GM12878 (cell line): ENCODE results near the gene ARHGAP22.

Experiments
- EZH2 ChIP-seq: IDR thresholded peaks from 2 replicates; pipeline ENCODE4 v1.6.1; 2012; ENCODE audit warnings: low read depth, mild to moderate bottlenecking, control low read depth, inconsistent platforms, low read length, borderline replicate concordance; ENCODE audit not compliant: control insufficient read depth
- KAT2A ChIP-seq: conservative IDR thresholded peaks from 2 replicates; pipeline ENCODE4 v1.6.1; 2011; ENCODE audit warnings: low read depth, low read length; ENCODE audit not compliant: control insufficient read depth
- POLR2AphosphoS5 ChIP-seq: IDR thresholded peaks from 2 replicates; pipeline ENCODE4 v1.6.1; 2011; ENCODE audit warnings: mild to moderate bottlenecking, low read length, inconsistent platforms
- TF ChIP-seq, protein P1 (sequence below): IDR thresholded peaks from 2 replicates; pipeline ENCODE4 v1.6.1; 2012; ENCODE audit warnings: improper control_type of control experiment, low read depth, low read length; ENCODE audit not compliant: insufficient replicate concordance
- TF ChIP-seq, protein P2 (sequence below), 3 experiments: IDR thresholded peaks in 2 of 3; conservative IDR thresholded peaks in 1 of 3; 2 replicates each; pipeline ENCODE4 v1.5.1; 2011; ENCODE audit warnings: low read depth in 3 of 3, low read length in 3 of 3, mild to moderate bottlenecking in 3 of 3, control low read depth in 2 of 3, moderate library complexity in 2 of 3, inconsistent platforms in 1 of 3, mixed read lengths in 1 of 3; ENCODE audit not compliant: control insufficient read depth in 2 of 3, insufficient read depth in 1 of 3; ENCODE audit errors: extremely low read depth in 1 of 3

DNA sequence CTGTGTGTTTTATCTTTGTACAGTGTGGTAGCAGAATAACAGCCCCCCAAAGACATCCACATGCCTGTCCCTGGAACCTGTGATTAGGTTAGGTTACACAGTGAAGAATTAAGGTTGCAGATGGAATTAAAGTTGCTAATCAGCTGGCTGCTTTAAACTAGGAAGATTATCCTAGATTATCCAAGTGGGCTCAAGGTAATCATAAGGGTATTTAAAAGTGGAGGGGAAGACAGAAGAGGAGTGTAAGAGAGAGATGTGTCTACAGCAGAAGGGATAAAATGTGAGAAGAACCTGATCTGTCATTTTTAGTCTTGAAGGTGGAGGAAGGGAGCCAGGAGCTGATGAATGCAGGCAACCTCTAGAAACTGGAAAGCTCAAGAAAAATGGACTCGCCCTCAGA, 117.6 kb downstream of the ARHGAP22 start:
- TF ChIP-seq KAT2A (no peak), EZH2 (no peak), POLR2AphosphoS5 (no peak)
- TF ChIP-seq, protein P1, sequence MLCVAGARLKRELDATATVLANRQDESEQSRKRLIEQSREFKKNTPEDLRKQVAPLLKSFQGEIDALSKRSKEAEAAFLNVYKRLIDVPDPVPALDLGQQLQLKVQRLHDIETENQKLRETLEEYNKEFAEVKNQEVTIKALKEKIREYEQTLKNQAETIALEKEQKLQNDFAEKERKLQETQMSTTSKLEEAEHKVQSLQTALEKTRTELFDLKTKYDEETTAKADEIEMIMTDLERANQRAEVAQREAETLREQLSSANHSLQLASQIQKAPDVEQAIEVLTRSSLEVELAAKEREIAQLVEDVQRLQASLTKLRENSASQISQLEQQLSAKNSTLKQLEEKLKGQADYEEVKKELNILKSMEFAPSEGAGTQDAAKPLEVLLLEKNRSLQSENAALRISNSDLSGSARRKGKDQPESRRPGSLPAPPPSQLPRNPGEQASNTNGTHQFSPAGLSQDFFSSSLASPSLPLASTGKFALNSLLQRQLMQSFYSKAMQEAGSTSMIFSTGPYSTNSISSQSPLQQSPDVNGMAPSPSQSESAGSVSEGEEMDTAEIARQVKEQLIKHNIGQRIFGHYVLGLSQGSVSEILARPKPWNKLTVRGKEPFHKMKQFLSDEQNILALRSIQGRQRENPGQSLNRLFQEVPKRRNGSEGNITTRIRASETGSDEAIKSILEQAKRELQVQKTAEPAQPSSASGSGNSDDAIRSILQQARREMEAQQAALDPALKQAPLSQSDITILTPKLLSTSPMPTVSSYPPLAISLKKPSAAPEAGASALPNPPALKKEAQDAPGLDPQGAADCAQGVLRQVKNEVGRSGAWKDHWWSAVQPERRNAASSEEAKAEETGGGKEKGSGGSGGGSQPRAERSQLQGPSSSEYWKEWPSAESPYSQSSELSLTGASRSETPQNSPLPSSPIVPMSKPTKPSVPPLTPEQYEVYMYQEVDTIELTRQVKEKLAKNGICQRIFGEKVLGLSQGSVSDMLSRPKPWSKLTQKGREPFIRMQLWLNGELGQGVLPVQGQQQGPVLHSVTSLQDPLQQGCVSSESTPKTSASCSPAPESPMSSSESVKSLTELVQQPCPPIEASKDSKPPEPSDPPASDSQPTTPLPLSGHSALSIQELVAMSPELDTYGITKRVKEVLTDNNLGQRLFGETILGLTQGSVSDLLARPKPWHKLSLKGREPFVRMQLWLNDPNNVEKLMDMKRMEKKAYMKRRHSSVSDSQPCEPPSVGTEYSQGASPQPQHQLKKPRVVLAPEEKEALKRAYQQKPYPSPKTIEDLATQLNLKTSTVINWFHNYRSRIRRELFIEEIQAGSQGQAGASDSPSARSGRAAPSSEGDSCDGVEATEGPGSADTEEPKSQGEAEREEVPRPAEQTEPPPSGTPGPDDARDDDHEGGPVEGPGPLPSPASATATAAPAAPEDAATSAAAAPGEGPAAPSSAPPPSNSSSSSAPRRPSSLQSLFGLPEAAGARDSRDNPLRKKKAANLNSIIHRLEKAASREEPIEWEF: no peak
- TF ChIP-seq, protein P2, sequence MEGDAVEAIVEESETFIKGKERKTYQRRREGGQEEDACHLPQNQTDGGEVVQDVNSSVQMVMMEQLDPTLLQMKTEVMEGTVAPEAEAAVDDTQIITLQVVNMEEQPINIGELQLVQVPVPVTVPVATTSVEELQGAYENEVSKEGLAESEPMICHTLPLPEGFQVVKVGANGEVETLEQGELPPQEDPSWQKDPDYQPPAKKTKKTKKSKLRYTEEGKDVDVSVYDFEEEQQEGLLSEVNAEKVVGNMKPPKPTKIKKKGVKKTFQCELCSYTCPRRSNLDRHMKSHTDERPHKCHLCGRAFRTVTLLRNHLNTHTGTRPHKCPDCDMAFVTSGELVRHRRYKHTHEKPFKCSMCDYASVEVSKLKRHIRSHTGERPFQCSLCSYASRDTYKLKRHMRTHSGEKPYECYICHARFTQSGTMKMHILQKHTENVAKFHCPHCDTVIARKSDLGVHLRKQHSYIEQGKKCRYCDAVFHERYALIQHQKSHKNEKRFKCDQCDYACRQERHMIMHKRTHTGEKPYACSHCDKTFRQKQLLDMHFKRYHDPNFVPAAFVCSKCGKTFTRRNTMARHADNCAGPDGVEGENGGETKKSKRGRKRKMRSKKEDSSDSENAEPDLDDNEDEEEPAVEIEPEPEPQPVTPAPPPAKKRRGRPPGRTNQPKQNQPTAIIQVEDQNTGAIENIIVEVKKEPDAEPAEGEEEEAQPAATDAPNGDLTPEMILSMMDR (IDR thresholded peaks at IDR 0.05 in 2 of 3, conservative IDR thresholded peaks at IDR 0.05 in 1 of 3; ENCODE audit: control insufficient read depth in 2 of 3, extremely low read depth in 1 of 3, insufficient read depth in 1 of 3, low read depth in 3 of 3, low read length in 3 of 3): no peak
